ENCODE data around the gene PFKFB4. TPM values are rescaled to one million over a fixed set of nuclear protein-coding genes. Genes with fewer than 3 reads are reported as not detected.

PFKFB4 gene
- total and polyA plus RNA-seq, 2 of the 4 experiments (the other 2 are of a cell fraction) = 16.9 to 17.0 TPM

GRCh38 chr3:48504051-48504946, 52.3 kb downstream of the PFKFB4 start, which contains the start of gene SHISA5:
TSS of gene SHISA5 (minus strand) at chr3:48504174. CDS start at chr3:48504094, 80 bp downstream.
- Histone ChIP-seq H3K27ac (ENCODE audit: insufficient read depth, low read length) (peak within 1 kb of the TSS; percentile 78), H3K18ac (ENCODE audit: low read depth, low read length) (peak within 1 kb of the TSS; percentile 81), H3K4ac (ENCODE audit: low read depth, low read length) (peak within 1 kb of the TSS; percentile 97), H4K20me1 (ENCODE audit: insufficient read depth, low read length) (no peaks in the 10 kb centered on the region; the same call in 1 of the 2 replicates), H2BK120ac (ENCODE audit: low read depth, low read length) (peak within 1 kb of the TSS; percentile 71), H2AK9ac (replicated peaks; ENCODE audit: low read depth, low read length, poor library complexity) (peak within 1 kb of the TSS; percentile 100), H3K4me2 (ENCODE audit: low read depth, low read length) (peak within 1 kb of the TSS; percentile 94), H3K4me1 (ENCODE audit: control insufficient read depth, insufficient read depth, low read length) (peaks cover 14% of the 10 kb centered on the region), H3K36me3 (ENCODE audit: control insufficient read depth, insufficient read depth, low read length) (peaks cover 10% of the 10 kb centered on the region), H3K9me3 (ENCODE audit: control insufficient read depth, insufficient read depth, low read length) (no peaks in the 10 kb centered on the region), H2BK15ac (ENCODE audit: low read depth, low read length) (peak within 1 kb of the TSS; percentile 88; the same call in 2 of the 3 replicates), H2AK5ac (ENCODE audit: low read depth, low read length) (peak within 1 kb of the TSS; percentile 85), H2AFZ (replicated peaks; ENCODE audit: low read length, poor library complexity) (peak within 1 kb of the TSS; percentile 98), H3K56ac (ENCODE audit: extremely low read depth, insufficient read depth, low read length) (peak within 1 kb of the TSS; percentile 59; the same call in 1 of the 2 replicates), H3K9ac (ENCODE audit: low read depth, low read length) (peak within 1 kb of the TSS; percentile 83), H3K79me1 (ENCODE audit: low read depth in 1 of 2, low read length in 2 of 2) (peaks cover 13 to 47% of the 10 kb centered on the region in 2 experiments; a peak in 3 of 4 replicates), H3K9me1 (ENCODE audit: insufficient read depth, low read length) (peaks cover 25% of the 10 kb centered on the region), H3K23ac (ENCODE audit: low read depth, low read length) (peak within 1 kb of the TSS; percentile 92), H4K91ac (ENCODE audit: insufficient read depth, low read depth, low read length) (peak within 1 kb of the TSS; percentile 96), H4K8ac (ENCODE audit: low read depth in 2 of 2, low read length in 2 of 2) (peak within 1 kb of the TSS; percentile 86 to 100), H3K14ac (replicated peaks; ENCODE audit: low read depth, low read length) (peak within 1 kb of the TSS; percentile 98), H4K5ac (ENCODE audit: low read depth, low read length) (peak within 1 kb of the TSS; percentile 97), H2BK5ac (ENCODE audit: low read depth, low read length, poor library complexity, severe bottlenecking) (peak within 1 kb of the TSS; percentile 79), H3K27me3 (ENCODE audit: control insufficient read depth, insufficient read depth, low read length) (no peaks in the 10 kb centered on the region), H2BK20ac (ENCODE audit: low read depth, low read length) (peak within 1 kb of the TSS; percentile 48; the same call in 1 of the 2 replicates), H3K4me3 (ENCODE audit: insufficient read depth, low read depth, low read length) (peak within 1 kb of the TSS; percentile 70)
- in situ Hi-C loops (cut with MboI; ENCODE audit: low sequenced_read_pairs) (no loop called here), intact Hi-C loops (cut with micrococcal nuclease) (no loop called here), dilution Hi-C loops (cut with HindIII; ENCODE audit: low sequenced_read_pairs, unreplicated experiment) (no loop called here)
- POLR2A ChIA-PET (ENCODE audit: unreplicated experiment) = no interaction called here
- ATAC-seq (ENCODE audit: low read depth) (peak; percentile 87), DNase-seq (peak; percentile 58)
- CTCF ChIA-PET = no interaction called here
- BruUV-seq (replicated peaks) = no TSS peak
- TF ChIP-seq RAD21 (IDR thresholded peaks at IDR 0.05; ENCODE audit: low read length) (no peak), MAZ (IDR thresholded peaks at IDR 0.05; ENCODE audit: borderline replicate concordance, low read depth, low read length) (peak; percentile 49), SMC3 (IDR thresholded peaks at IDR 0.05; ENCODE audit: low read depth, low read length) (no peak), FOS (IDR thresholded peaks at IDR 0.05; ENCODE audit: low read depth, low read length) (no peak)
- TF ChIP-seq, protein P1, sequence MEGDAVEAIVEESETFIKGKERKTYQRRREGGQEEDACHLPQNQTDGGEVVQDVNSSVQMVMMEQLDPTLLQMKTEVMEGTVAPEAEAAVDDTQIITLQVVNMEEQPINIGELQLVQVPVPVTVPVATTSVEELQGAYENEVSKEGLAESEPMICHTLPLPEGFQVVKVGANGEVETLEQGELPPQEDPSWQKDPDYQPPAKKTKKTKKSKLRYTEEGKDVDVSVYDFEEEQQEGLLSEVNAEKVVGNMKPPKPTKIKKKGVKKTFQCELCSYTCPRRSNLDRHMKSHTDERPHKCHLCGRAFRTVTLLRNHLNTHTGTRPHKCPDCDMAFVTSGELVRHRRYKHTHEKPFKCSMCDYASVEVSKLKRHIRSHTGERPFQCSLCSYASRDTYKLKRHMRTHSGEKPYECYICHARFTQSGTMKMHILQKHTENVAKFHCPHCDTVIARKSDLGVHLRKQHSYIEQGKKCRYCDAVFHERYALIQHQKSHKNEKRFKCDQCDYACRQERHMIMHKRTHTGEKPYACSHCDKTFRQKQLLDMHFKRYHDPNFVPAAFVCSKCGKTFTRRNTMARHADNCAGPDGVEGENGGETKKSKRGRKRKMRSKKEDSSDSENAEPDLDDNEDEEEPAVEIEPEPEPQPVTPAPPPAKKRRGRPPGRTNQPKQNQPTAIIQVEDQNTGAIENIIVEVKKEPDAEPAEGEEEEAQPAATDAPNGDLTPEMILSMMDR (conservative IDR thresholded peaks at IDR 0.05; ENCODE audit: low read depth, low read length) = no peak
- WGBS, 2 experiments (ENCODE audit: extremely low coverage in 2 of 2, insufficient read length in 1 of 2) = 6% methylated on average over 3 of the region's 66 CpGs; no CpG with 5 or more reads in 1 of the 2 experiments
